Cardiac muscle cell (in vitro differentiated cells and primary cell): ENCODE measurements around the gene CTSH. TPM values are rescaled to one million over a fixed set of nuclear protein-coding genes. Genes with fewer than 3 reads are reported as not detected.
A peak's percentile ranks its signal among the peaks of the same experiment; 100 is the strongest.

Experiments used
- DNase-seq, 2 donors: peaks; one replicate each; pipeline versions ENCODE4 v3.0.0 to v3.0.0-alpha.2; 2010 to 2017; ENCODE audit warnings: low read depth in 1 of 2, low spot score in 1 of 2
- H3K27ac ChIP-seq: fragments of 200-600 bp; sonication (generic); 2 replicates; pipeline ENCODE4 v1.5.1; 2016
- H3K27me3 ChIP-seq: fragments of 200-600 bp; sonication (generic); 2 replicates; pipeline ENCODE4 v1.6.0; 2016; ENCODE audit warnings: control low read depth
- H3K36me3 ChIP-seq: fragments of 200-600 bp; sonication (generic); 2 replicates; pipeline ENCODE4 v1.5.1; 2016; ENCODE audit warnings: control low read depth
- H3K4me1 ChIP-seq: fragments of 200-600 bp; sonication (generic); 2 replicates; pipeline ENCODE4 v1.8.1; 2017; ENCODE audit warnings: low read depth, mild to moderate bottlenecking, mixed run types
- H3K4me3 ChIP-seq: fragments of 200-600 bp; sonication (generic); 2 replicates; pipeline ENCODE4 v1.5.1; 2016; ENCODE audit warnings: mild to moderate bottlenecking
- H3K9me3 ChIP-seq: fragments of 200-600 bp; sonication (generic); 2 replicates; pipeline ENCODE4 v1.5.1; 2017; ENCODE audit warnings: low read depth, mild to moderate bottlenecking, control low read depth
- CTCF ChIP-seq: IDR thresholded peaks from 2 replicates; pipeline ENCODE4 v1.5.1; 2012; ENCODE audit warnings: low read depth, mild to moderate bottlenecking, low read length
- polyA plus RNA-seq: library from polyadenylated mRNA; unstranded; fragments of >200 nt; fragmentation: Nextera tagmentation; extraction: Ambion mirVana; gene quantifications from 2 replicates; pipeline ENCODE4 v1.2.1, GENCODE V29; 2016
- total RNA-seq: library from RNA; depleted of rRNA; stranded (reverse); fragments of >200 nt; gene quantifications from 2 replicates; pipeline ENCODE4 v1.2.3, GENCODE V29; 2016

The CTSH gene
- total and polyA plus RNA-seq, 2 experiments from 2014 or later, result 24.1 to 26.5 TPM

DNA sequence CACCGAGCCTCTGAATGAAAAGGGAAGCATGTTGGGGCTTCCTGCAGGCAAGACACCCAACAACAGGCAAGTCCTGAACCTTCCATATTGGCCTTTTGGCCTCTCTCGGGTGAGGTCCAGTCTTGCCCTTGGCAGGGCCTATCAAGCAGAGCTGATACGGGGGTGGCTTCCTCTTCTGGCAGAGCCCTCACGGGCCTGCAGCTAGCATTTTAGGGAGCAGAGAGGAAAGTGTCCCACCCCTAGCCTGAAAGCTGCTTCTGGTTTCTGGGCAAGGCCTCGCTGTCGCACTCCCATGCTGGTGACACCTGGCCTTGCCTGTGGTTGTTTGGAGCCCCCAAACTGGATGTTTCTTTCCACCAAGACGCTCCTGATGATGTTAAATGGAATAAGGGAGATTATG is 31.8 kb upstream of the CTSH start:
- H3K9me3 ChIP-seq, result no peaks in the 10 kb centered on the region
- TF ChIP-seq CTCF, result no peak
- no peak overlapping the region for H3K27ac ChIP-seq
- H3K36me3 ChIP-seq, result no peaks in the 10 kb centered on the region
- DNase-seq, result no peak
- H3K4me3 ChIP-seq, result no peak overlapping the region
- H3K27me3 ChIP-seq, result no peaks in the 10 kb centered on the region
- no peaks in the 10 kb centered on the region for H3K4me1 ChIP-seq

GRCh38 chr15:78974272-78974918 is 29.5 kb upstream of the CTSH start:
- no peaks in the 10 kb centered on the region for H3K36me3 ChIP-seq
- no peaks in the 10 kb centered on the region for H3K9me3 ChIP-seq
- no peak overlapping the region for H3K4me3 ChIP-seq
- TF ChIP-seq CTCF, result no peak
- no peak for DNase-seq
- H3K27ac ChIP-seq, result no peak overlapping the region
- no peaks in the 10 kb centered on the region for H3K4me1 ChIP-seq
- no peaks in the 10 kb centered on the region for H3K27me3 ChIP-seq

DNA sequence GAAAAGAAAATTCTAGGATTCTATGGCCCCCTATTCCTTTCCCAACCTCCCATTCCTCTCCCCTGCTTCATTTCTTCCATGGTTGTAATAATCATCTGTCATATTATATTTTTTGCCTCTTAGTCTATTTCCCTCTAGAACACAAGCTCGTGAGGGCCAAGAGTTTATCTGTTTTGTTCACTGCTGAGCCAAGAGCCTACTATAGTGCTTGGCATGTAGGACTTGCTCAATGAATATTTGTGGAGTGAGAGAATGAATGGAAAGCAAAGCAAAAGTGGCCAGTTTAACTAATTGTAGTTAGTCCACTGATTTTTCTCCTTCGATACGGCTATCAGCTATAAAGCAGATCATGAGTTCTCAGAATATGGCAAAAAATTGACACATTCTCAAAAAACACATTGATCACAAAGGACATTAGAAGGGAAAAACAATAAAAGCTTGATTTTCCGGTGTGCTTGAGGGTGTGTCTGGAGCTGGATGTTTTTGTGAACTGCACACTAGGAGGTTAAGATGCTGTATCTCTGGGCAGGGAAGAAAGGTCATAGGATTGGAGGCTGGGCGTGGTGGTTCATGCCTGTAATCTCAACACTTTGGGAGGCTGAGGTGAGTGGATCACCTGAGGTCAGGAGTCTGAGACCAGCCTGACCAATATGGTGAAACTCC is 25.0 kb upstream of the CTSH start:
- Histone ChIP-seq H3K9me3 (no peaks in the 10 kb centered on the region), H3K36me3 (no peaks in the 10 kb centered on the region), H3K27ac (no peak overlapping the region), H3K4me3 (no peak overlapping the region), H3K27me3 (no peaks in the 10 kb centered on the region), H3K4me1 (no peaks in the 10 kb centered on the region)
- TF ChIP-seq CTCF, result no peak
- peak in 1 of 2 donors; percentile 22 for DNase-seq

DNA sequence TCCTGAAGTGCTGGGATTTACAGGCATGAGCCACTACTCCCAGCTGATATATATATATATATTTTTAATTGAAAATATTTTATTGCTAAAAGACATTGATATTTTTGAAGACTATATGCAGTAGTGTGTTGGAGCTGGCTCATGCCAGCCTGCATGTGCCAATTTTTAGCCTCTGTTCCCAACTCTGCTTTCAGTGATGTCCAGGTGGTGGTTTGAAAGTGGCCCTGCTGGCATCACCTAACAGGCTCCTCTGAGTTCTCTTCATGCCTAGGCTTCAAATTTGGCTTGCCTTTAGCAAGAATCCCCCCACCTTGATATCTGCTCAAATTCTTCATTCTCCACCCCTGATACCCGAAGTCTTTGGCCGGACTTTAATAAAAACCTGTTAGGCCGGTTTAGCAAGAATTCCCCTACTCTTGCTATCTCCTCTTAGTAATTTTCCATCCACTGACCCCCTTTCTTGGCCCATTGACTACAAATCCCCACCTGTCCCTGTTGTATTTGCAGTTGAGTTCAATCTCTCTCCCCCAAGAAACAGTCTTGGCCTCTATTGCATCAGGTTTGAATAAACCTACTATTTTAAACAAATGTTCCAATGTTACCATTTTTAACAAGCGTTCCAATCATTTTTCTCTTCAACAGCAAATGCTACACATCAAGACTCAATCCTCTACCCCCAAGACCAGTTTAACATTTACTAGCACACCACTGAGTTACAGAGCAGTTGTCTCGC is 23.9 kb upstream of the CTSH start:
- H3K36me3 ChIP-seq, result no peaks in the 10 kb centered on the region
- no peak overlapping the region for H3K4me3 ChIP-seq
- no peak for TF ChIP-seq CTCF
- no peak for DNase-seq
- no peaks in the 10 kb centered on the region for H3K4me1 ChIP-seq
- H3K27me3 ChIP-seq, result no peaks in the 10 kb centered on the region
- no peak overlapping the region for H3K27ac ChIP-seq
- H3K9me3 ChIP-seq, result no peaks in the 10 kb centered on the region

DNA sequence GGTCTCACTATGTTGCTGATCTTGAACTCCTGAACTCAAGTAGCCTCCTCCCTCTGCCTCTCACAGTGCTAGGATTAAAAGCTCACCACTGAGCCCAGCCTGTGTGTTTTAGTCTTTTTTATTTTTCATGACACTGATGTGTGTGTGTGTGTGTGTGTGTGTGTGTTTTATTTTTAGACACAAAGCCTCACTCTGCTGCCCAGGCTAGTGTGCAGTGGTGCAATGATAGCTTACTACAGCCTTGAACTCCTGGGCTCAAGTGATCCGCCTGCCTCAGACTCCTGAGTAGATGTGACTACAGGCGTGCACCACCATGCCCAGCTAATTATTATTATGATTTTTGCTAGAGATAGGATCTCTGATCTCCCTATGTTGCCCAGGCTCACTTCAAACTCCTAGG is 23.3 kb upstream of the CTSH start:
- Histone ChIP-seq H3K4me3 (no peak overlapping the region), H3K9me3 (no peaks in the 10 kb centered on the region), H3K36me3 (no peaks in the 10 kb centered on the region), H3K4me1 (no peaks in the 10 kb centered on the region), H3K27me3 (no peaks in the 10 kb centered on the region), H3K27ac (no peak overlapping the region)
- no peak for TF ChIP-seq CTCF
- DNase-seq, result no peak
